Brain microvascular endothelial cell (primary cell): ENCODE measurements around the gene RRAGD.

Source experiments
- DNase-seq: peaks from one replicate; pipeline ENCODE4 v3.0.0-alpha.2; 2020
- H3K27ac ChIP-seq: fragments of 250-450 bp; sonication (Bioruptor Pico); 2 replicates; pipeline ENCODE4 v1.5.1; 2020; ENCODE audit warnings: mild to moderate bottlenecking, moderate library complexity
- H3K27me3 ChIP-seq: fragments of 250-450 bp; sonication (Bioruptor Pico); replicated peaks from 2 replicates; pipeline ENCODE4 v1.5.1; 2020; ENCODE audit warnings: mild to moderate bottlenecking
- H3K36me3 ChIP-seq: fragments of 250-450 bp; sonication (Bioruptor Pico); replicated peaks from 2 replicates; pipeline ENCODE4 v1.5.1; 2020; ENCODE audit warnings: mild to moderate bottlenecking
- H3K4me3 ChIP-seq: 2 replicates; pipeline ENCODE4 v1.5.1; 2011; ENCODE audit warnings: low read depth, mild to moderate bottlenecking, control low read depth, low read length, moderate library complexity
- CTCF ChIP-seq: IDR thresholded peaks from 2 replicates; pipeline ENCODE4 v1.5.1; 2011; ENCODE audit warnings: low read depth, mild to moderate bottlenecking, moderate library complexity, low read length, control low read depth, inconsistent platforms; ENCODE audit errors: missing control alignments
- in situ Hi-C: cut with HindIII; loops from 2 replicates; pipeline ENCODE4 v1.10.0; 2017; ENCODE audit warnings: low sequenced_read_pairs, low pct_ligation_motif_present

RRAGD gene

GRCh38 chr6:89364586-89364985 lies 47.5 kb downstream of the RRAGD start:
- H3K36me3 ChIP-seq: no peaks in the 10 kb centered on the region
- no peak overlapping the region for H3K27ac ChIP-seq
- TF ChIP-seq CTCF: no peak
- DNase-seq: no peak
- H3K4me3 ChIP-seq: no peak overlapping the region
- in situ Hi-C loops: no loop called here
- no peaks in the 10 kb centered on the region for H3K27me3 ChIP-seq

- no peak for DNase-seq
- Histone ChIP-seq H3K36me3 (no peaks in the 10 kb centered on the region), H3K27me3 (no peaks in the 10 kb centered on the region), H3K4me3 (no peak overlapping the region), H3K27ac (no peak overlapping the region)
- in situ Hi-C loops: no loop called here
- TF ChIP-seq CTCF: no peak
These were observed 50.9 kb downstream of the RRAGD start for GRCh38 chr6:89361171-89361570.

GRCh38 chr6:89360415-89360999 lies 51.6 kb downstream of the RRAGD start:
- in situ Hi-C loops: no loop called here
- DNase-seq: no peak
- no peak overlapping the region for H3K27ac ChIP-seq
- H3K27me3 ChIP-seq: no peaks in the 10 kb centered on the region
- no peak for TF ChIP-seq CTCF
- no peak overlapping the region for H3K4me3 ChIP-seq
- no peaks in the 10 kb centered on the region for H3K36me3 ChIP-seq

- no peak for DNase-seq
These were observed 52.5 kb downstream of the RRAGD start for GRCh38 chr6:89359561-89359960.

DNA sequence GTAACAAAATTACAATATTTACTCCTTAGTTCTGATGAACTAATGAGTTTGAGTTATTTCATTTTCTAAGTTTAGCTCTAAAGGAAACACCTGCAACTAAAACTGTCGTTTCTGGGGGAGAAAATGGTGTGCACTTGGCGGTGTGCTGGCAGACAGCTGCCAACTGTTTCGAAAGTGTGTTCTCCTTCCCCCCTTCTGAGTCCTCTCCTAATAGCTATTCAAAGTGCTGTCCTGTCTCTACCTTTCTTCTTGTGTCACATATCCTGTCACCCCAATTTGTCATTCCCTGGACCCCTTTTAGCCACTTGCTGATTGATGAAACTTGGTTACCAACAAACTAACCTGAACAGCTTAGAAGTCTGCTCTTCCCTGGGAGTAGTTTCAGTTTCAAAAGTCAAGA lies 54.7 kb downstream of the RRAGD start:
- DNase-seq: no peak
- H3K36me3 ChIP-seq: no peaks in the 10 kb centered on the region
- in situ Hi-C loops: no loop called here
- H3K27ac ChIP-seq: no peak overlapping the region
- H3K4me3 ChIP-seq: no peak overlapping the region
- no peak for TF ChIP-seq CTCF
- no peaks in the 10 kb centered on the region for H3K27me3 ChIP-seq

More at GRCh38 chr6:89359561-89359960, 52.5 kb downstream of the RRAGD start:
- no peak for TF ChIP-seq CTCF
- in situ Hi-C loops: no loop called here
- no peak overlapping the region for H3K27ac ChIP-seq
- no peaks in the 10 kb centered on the region for H3K36me3 ChIP-seq
- no peaks in the 10 kb centered on the region for H3K27me3 ChIP-seq
- H3K4me3 ChIP-seq: no peak overlapping the region

DNA sequence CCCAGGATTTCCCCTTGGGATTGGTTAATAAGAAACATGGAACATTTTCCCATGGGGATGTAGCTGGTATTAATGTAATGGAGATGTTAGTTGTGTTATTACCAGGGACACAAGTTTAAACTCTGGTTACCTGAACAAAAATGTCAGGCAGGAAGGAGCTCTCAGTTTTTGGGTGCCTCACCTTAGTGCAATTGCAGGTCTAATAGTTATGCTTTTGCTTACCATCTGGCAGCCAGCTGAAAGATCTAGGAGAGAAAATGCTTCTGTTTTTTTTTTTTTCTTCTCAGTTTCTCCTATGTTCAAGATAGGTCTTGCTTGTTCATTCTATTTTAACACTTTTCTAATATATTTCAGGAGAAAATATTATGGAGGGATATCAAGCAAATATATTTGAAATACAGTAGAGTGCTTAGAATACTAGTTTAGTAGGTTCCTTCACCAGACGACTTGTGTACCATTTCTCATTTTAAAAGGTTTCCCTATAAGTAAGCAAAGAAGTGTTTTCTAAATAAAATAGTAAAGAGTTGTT lies 55.4 kb downstream of the RRAGD start:
- H3K27me3 ChIP-seq: no peaks in the 10 kb centered on the region
- no peak overlapping the region for H3K27ac ChIP-seq
- in situ Hi-C loops: no loop called here
- no peaks in the 10 kb centered on the region for H3K36me3 ChIP-seq
- H3K4me3 ChIP-seq: no peak overlapping the region
- no peak for DNase-seq
- TF ChIP-seq CTCF: no peak
